Ascending aorta (tissue), 2 donors: ENCODE data around the gene TECR. TPM values are rescaled to one million over a fixed set of nuclear protein-coding genes. Genes with fewer than 3 reads are reported as not detected.
A peak's percentile ranks its signal among the peaks of the same experiment; 100 is the strongest.

ENCODE experiments used
- DNase-seq, 2 donors: peaks; one replicate each; pipeline ENCODE4 v3.0.0-alpha.2; 2019; ENCODE audit warnings: low spot score in 2 of 2
- H3K27ac ChIP-seq, 2 donors: fragments of 200-600 bp; sonication (generic); one replicate each; pipeline ENCODE4 v1.5.1; 2016 to 2017; ENCODE audit warnings: mild to moderate bottlenecking in 1 of 2
- H3K27me3 ChIP-seq: fragments of 200-600 bp; sonication (generic); one replicate; pipeline ENCODE4 v1.5.1; 2017
- H3K36me3 ChIP-seq, 2 donors: fragments of 200-600 bp; sonication (generic); one replicate each; pipeline ENCODE4 v1.5.1; 2016
- H3K4me1 ChIP-seq, 2 donors: fragments of 200-600 bp; sonication (generic); one replicate each; pipeline ENCODE4 v1.5.1; 2016 to 2017; ENCODE audit warnings: mild to moderate bottlenecking in 1 of 2
- H3K4me3 ChIP-seq, 2 donors: fragments of 200-600 bp; sonication (generic); one replicate each; pipeline ENCODE4 v1.5.1; 2016 to 2017; ENCODE audit warnings: mild to moderate bottlenecking in 1 of 2
- H3K9me3 ChIP-seq, 2 donors: fragments of 200-600 bp; sonication (generic); one replicate each; pipeline ENCODE4 v1.5.1; 2016
- intact Hi-C: fragments of 100-400 bp; cut with DNase I; formaldehyde crosslinking; loops from one replicate; pipeline ENCODE4 v1.15.1; 2023
- total RNA-seq: library from RNA; depleted of rRNA; stranded (reverse); fragments of >200 nt; gene quantifications from one replicate; pipeline ENCODE4 v1.1.0, GENCODE V29; 2016
- TF ChIP-seq, protein P1 (sequence below), 3 experiments: fragments of 200-600 bp in 2 of 3; fragments of 450-650 bp in 1 of 3; sonication (generic) in 2 of 3; IDR thresholded peaks; one replicate each; pipeline ENCODE4 v1.5.1; 2016 to 2019; ENCODE audit warnings: antibody characterized with exemption in 3 of 3, mild to moderate bottlenecking in 1 of 3, moderate library complexity in 1 of 3

The TECR gene
- total RNA-seq, 1 donor from 2014 or later: 88.7 TPM

DNA sequence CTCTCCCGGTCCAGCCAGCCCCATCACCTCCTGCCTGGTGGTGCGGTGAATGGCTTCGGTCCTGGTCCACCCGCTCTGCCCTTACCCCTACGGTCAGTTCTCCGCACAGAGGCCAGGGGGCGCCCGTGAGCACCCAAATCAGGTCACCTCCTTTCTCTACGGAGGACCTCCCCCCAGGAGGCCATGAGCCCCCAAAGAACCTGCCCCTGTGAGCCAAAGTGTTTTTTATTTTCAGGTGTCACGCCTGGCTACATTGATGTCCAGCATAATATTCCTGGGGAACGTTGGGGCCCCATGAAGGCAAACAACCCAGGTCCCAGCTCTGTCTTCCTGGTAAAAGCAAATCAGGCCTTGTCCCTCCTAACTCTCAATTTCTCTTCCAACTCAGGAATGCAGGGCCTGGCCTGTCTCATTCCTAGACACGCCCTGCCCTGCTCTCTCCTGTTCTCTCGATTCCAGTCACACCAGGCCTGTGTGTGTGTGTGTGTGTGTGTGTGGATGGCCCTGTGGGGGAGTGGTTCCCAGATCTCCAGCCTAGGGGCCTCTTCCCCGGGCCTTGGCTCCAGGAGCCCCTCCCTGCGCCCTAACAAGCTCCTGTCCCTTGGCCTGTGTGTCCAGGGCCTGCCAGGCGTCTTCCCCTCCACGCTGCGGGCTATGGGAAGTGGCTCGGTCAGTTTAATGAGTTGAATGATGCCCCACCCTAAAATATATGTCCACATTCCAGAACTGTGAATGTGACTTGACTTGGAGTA is 23.7 kb upstream of the TECR start:
- H3K27ac ChIP-seq: no peak overlapping the region
- no peaks in the 10 kb centered on the region for H3K27me3 ChIP-seq
- no peak for DNase-seq
- no peaks in the 10 kb centered on the region for H3K4me1 ChIP-seq
- TF ChIP-seq, protein P1, sequence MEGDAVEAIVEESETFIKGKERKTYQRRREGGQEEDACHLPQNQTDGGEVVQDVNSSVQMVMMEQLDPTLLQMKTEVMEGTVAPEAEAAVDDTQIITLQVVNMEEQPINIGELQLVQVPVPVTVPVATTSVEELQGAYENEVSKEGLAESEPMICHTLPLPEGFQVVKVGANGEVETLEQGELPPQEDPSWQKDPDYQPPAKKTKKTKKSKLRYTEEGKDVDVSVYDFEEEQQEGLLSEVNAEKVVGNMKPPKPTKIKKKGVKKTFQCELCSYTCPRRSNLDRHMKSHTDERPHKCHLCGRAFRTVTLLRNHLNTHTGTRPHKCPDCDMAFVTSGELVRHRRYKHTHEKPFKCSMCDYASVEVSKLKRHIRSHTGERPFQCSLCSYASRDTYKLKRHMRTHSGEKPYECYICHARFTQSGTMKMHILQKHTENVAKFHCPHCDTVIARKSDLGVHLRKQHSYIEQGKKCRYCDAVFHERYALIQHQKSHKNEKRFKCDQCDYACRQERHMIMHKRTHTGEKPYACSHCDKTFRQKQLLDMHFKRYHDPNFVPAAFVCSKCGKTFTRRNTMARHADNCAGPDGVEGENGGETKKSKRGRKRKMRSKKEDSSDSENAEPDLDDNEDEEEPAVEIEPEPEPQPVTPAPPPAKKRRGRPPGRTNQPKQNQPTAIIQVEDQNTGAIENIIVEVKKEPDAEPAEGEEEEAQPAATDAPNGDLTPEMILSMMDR (IDR thresholded peaks at IDR 0.05): peak in 2 of 3 experiments; percentile 31 to 43
- no peak overlapping the region for H3K4me3 ChIP-seq
- H3K36me3 ChIP-seq: no peaks in the 10 kb centered on the region
- H3K9me3 ChIP-seq: no peaks in the 10 kb centered on the region
- intact Hi-C loops: no loop called here

DNA sequence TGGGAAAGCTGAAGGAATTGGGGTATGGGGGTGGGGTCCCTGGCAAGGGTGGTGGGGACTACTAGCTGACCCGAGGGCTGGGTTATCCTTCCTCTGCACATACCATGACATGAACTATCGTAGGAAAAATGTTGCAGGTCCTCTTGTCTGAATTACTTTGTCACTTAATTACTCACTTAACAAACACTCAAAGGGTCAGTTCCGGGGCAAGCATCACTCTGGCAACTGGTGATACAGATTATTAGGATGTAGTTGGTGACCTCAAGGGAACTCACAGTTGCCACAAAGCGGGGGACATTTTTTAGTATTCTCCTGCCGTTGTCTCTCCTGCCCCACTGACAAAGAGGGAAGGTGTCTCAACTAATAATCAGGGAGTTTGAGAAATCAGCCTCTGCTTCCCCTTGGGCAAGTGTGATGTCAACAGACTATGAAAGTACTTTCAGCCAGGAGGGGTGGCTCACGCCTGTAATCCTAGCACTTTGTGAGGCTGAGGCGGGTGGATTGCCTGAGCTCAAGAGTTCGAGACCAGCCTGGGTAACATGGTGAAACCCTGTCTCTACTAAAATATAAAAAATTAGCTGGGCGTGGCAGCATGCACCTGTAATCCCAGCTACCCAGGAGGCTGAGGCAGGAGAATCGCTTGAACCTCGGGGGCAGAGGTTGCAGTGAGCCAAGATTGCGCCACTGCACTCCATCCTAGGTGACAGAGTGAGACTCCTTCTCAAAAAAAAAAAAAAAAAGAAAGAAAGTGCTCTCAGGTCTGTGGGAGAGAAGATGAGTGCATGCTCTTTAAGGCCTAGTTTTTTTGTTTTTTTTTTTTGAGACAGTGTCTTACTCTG is 21.5 kb upstream of the TECR start:
- no peaks in the 10 kb centered on the region for H3K36me3 ChIP-seq
- no peaks in the 10 kb centered on the region for H3K9me3 ChIP-seq
- TF ChIP-seq, protein P1 (IDR thresholded peaks at IDR 0.05): no peak
- H3K4me1 ChIP-seq: no peaks in the 10 kb centered on the region
- H3K4me3 ChIP-seq: no peak overlapping the region
- intact Hi-C loops: no loop called here
- DNase-seq: no peak
- H3K27me3 ChIP-seq: no peaks in the 10 kb centered on the region
- no peak overlapping the region for H3K27ac ChIP-seq

DNA sequence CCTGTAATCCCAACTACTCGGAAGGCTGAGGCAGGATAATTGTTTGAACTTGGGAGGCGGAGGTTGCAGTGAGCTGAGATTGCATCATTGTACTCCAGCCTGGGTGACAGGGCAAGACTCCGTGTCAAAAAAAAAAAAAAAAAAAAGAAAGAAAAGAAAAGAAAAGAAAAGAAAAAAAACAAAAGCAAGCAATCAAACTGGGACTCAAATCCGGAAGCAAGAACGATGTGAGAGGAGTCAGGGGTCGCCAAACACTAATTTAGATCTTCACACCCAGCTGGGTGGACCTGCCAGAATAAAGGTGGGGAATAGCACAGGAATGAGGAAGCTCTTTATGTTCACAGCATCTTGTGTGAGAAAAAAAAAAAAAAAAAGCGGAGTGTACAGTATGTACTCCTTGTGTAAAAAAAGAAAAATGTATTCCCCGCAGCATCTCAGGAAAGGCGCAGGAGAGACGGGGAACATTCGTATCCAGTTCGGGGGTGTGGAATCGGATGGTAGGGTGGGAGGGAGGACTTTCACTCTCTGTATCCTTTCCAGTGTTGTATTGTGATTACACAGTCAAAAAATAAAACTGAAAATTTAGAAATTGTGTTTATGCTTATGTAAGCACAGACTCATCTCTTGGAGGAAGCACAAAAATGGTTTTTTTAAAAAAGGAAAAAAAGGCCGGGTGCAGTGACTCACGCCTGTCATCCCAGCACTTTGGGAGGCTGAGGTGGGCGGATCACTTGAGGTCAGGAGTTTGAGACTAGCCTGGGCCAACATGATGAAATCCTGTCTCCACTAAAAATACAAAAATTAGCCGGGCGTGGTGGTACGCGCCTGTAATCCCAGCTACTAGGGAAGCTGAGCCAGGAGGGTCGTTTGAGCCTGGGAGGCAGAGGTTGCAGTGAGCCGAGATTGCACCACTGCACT is 18.8 kb upstream of the TECR start:
- peak in 1 of 2 donors; percentile 72 for DNase-seq
- H3K36me3 ChIP-seq: peaks cover 16 to 26% of the 10 kb centered on the region in 2 donors
- intact Hi-C loops: no loop called here
- TF ChIP-seq, protein P1 (IDR thresholded peaks at IDR 0.05): no peak
- peak overlapping the region in 1 of 2 donors; percentile 3 for H3K4me3 ChIP-seq
- H3K4me1 ChIP-seq: peaks cover under 1 to 12% of the 10 kb centered on the region in 2 donors
- H3K9me3 ChIP-seq: no peaks in the 10 kb centered on the region
- H3K27ac ChIP-seq: no peak overlapping the region
- H3K27me3 ChIP-seq: no peaks in the 10 kb centered on the region

DNA sequence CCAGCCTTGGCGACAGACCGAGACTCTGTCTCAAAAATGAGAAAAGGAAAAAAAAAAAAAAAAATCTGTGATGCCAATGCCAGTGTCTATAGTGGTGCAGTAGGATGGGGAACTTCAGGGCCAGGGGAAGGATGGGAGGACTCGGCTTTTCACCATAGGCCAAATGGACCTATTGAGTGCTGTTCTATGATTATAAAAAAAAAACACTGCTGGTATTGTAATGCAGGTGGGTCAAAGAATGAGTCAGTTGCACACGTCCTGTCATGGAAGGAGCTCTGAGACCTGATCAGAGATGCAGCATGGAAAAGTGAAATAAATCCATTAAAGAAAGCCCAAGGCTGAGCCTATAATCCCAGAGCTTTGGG is 18.2 kb upstream of the TECR start:
- no peak for DNase-seq
- H3K27me3 ChIP-seq: no peaks in the 10 kb centered on the region
- H3K36me3 ChIP-seq: peaks cover 22 to 33% of the 10 kb centered on the region in 2 donors
- H3K9me3 ChIP-seq: no peaks in the 10 kb centered on the region
- H3K27ac ChIP-seq: no peak overlapping the region
- H3K4me3 ChIP-seq: no peak overlapping the region
- intact Hi-C loops: no loop called here
- TF ChIP-seq, protein P1 (IDR thresholded peaks at IDR 0.05): no peak
- H3K4me1 ChIP-seq: peaks cover 6 to 19% of the 10 kb centered on the region in 2 donors

DNA sequence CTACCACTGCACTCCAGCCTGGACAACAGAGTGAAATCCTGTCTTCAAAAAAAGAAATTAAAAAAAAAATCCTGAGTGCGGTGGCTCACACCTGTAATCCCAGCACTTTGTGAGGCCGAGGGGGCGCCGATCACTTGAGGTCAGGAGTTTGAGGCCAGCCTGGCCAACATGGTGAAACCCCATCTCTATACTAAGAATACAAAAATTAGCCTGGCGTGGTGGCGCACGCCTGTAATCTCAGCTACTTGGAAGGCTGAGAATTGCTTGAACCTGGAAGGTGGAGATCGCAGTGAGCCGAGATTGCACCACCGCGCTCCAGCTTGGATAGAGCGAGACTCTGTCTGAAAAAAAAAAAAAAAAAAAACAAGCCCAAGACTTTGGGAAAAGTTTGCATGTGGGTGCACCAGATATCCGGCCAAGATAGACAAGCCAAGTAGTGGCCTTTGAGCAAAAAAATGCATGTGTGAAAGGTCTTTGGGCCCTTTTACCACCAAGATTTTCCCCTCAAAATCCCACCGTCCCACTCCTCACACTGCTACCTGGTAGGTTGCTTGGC is 16.9 kb upstream of the TECR start:
- peaks cover 8 to 27% of the 10 kb centered on the region in 2 donors for H3K4me1 ChIP-seq
- H3K27ac ChIP-seq: no peak overlapping the region
- H3K9me3 ChIP-seq: no peaks in the 10 kb centered on the region
- no peaks in the 10 kb centered on the region for H3K27me3 ChIP-seq
- intact Hi-C loops: no loop called here
- peaks cover 23 to 36% of the 10 kb centered on the region in 2 donors for H3K36me3 ChIP-seq
- no peak for DNase-seq
- TF ChIP-seq, protein P1 (IDR thresholded peaks at IDR 0.05): no peak
- no peak overlapping the region for H3K4me3 ChIP-seq
